Karpas-422 (cell line): Measurements from ENCODE around the gene SVBP. TPM values are rescaled to one million over a fixed set of nuclear protein-coding genes. Genes with fewer than 3 reads are reported as not detected.

Experiments used
- DNase-seq: peaks from one replicate; pipeline ENCODE4 v3.0.0-alpha.2; 2015
- H2AFZ ChIP-seq: fragments of 200-600 bp; sonication (generic); 2 replicates; pipeline ENCODE4 v1.6.1; 2014; ENCODE audit warnings: antibody characterized with exemption, low read length, mixed read lengths
- H3K27ac ChIP-seq: fragments of 200-600 bp; sonication (generic); 2 replicates; pipeline ENCODE4 v1.5.1; 2014; ENCODE audit warnings: mild to moderate bottlenecking, low read length, moderate library complexity
- H3K27me3 ChIP-seq: fragments of 200-600 bp; sonication (generic); 2 replicates; pipeline ENCODE4 v1.6.1; 2014; ENCODE audit warnings: low read length, mixed read lengths
- H3K36me3 ChIP-seq: fragments of 200-600 bp; sonication (generic); 2 replicates; pipeline ENCODE4 v1.6.1; 2014; ENCODE audit warnings: low read length, mixed read lengths; ENCODE audit not compliant: insufficient read depth
- H3K4me1 ChIP-seq: fragments of 200-600 bp; sonication (generic); 2 replicates; pipeline ENCODE4 v1.6.1; 2014; ENCODE audit warnings: mild to moderate bottlenecking, low read length, mixed read lengths
- H3K4me2 ChIP-seq: fragments of 200-600 bp; sonication (generic); 2 replicates; pipeline ENCODE4 v1.6.1; 2014; ENCODE audit warnings: low read length, low read depth, mild to moderate bottlenecking; ENCODE audit not compliant: poor library complexity, severe bottlenecking
- H3K4me3 ChIP-seq: fragments of 200-600 bp; sonication (generic); 2 replicates; pipeline ENCODE4 v1.5.1; 2014; ENCODE audit warnings: mild to moderate bottlenecking, antibody characterized with exemption, low read length, mixed read lengths
- H3K79me2 ChIP-seq: fragments of 200-600 bp; sonication (generic); 2 replicates; pipeline ENCODE4 v1.6.1; 2014; ENCODE audit warnings: mild to moderate bottlenecking, low read length, mixed read lengths
- H3K9ac ChIP-seq: fragments of 200-600 bp; sonication (generic); 2 replicates; pipeline ENCODE4 v1.6.0; 2014; ENCODE audit warnings: low read length
- H3K9me2 ChIP-seq: fragments of 200-600 bp; sonication (generic), shearing (Covaris generic); replicated peaks from 2 replicates; pipeline ENCODE4 v1.6.0; 2014; ENCODE audit warnings: mild to moderate bottlenecking, low read length, moderate library complexity; ENCODE audit not compliant: insufficient read depth
- H3K9me3 ChIP-seq: fragments of 300-700, 200-600 bp; sonication (generic); 2 replicates; pipeline ENCODE4 v1.6.1; 2014; ENCODE audit warnings: low read length, mixed read lengths
- H4K20me1 ChIP-seq: fragments of 200-600 bp; sonication (generic); 2 replicates; pipeline ENCODE4 v1.6.1; 2014; ENCODE audit warnings: mild to moderate bottlenecking, antibody characterized with exemption, low read length, low read depth; ENCODE audit not compliant: insufficient read depth
- total RNA-seq: library from RNA; depleted of rRNA; stranded (reverse); fragments of >200 nt; shearing (Covaris generic); gene quantifications from 2 replicates; pipeline ENCODE4 v1.2.3, GENCODE V29; 2014; ENCODE audit warnings: low replicate concordance

The SVBP gene
- total RNA-seq, 1 experiment from 2014 or later = 18.2 TPM

DNA sequence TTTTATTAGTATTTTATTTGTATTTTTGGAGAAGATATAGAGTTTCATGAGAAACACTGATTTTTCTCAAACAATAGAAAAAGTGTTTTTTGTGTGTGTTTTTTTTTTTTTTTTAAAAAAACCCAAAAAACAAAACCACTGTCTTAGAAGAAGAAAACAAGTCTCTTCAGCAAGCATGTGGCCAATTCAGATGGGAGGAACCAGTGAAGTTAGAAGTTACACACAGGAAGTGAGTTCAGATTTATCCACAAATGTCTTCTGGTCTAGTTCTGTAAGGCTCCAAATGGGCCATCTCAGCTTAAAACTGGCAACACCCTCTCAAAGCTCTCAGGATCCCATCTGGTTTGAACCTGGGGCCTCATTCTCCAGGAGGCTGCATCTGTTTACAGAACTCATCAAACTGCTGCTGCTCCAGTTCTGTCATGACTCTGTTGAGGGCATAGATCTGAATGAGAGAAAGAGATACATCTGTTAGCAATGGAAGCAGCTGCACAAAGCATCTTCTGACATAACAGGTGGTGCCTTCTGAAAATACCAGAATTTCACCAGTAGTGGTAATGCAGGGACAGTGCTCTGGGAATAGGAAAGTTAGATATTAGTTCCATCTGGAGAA is 10.0 kb downstream of the SVBP start:
- Histone ChIP-seq H3K9me3 (no peaks in the 10 kb centered on the region), H3K79me2 (no peaks in the 10 kb centered on the region), H3K27me3 (no peaks in the 10 kb centered on the region), H3K9ac (no peak overlapping the region), H3K4me3 (no peak overlapping the region), H3K9me2 (no peaks in the 10 kb centered on the region), H3K4me2 (no peak overlapping the region), H3K27ac (no peak overlapping the region), H4K20me1 (no peaks in the 10 kb centered on the region), H3K4me1 (no peaks in the 10 kb centered on the region), H3K36me3 (no peaks in the 10 kb centered on the region), H2AFZ (no peak overlapping the region)
- DNase-seq = no peak

DNA sequence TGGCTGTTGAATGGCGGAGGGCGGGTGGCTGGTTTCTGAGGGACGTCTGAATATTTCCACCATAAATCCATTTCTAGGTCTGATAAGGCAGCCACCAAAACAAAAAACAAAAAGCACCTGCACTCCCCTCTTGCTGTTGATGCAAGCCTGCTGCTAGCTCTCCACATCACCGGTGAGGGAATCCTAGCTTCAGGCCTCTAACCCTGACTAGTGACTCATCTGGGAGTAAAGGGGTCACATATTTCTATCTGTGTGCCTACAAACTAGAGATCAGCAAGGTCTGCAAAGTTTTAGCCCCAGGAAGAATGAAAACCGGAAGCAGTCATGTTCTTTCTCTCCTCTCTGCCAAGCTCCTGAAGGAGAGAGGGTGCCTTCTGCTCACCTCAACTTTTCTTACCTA is 10.6 kb downstream of the SVBP start:
- Histone ChIP-seq H3K9me2 (no peaks in the 10 kb centered on the region), H3K4me1 (no peaks in the 10 kb centered on the region), H4K20me1 (no peaks in the 10 kb centered on the region), H3K79me2 (no peaks in the 10 kb centered on the region), H3K4me2 (no peak overlapping the region), H3K9ac (no peak overlapping the region), H3K4me3 (no peak overlapping the region), H3K36me3 (no peaks in the 10 kb centered on the region), H2AFZ (no peak overlapping the region), H3K9me3 (no peaks in the 10 kb centered on the region), H3K27me3 (no peaks in the 10 kb centered on the region), H3K27ac (no peak overlapping the region)
- DNase-seq = no peak

DNA sequence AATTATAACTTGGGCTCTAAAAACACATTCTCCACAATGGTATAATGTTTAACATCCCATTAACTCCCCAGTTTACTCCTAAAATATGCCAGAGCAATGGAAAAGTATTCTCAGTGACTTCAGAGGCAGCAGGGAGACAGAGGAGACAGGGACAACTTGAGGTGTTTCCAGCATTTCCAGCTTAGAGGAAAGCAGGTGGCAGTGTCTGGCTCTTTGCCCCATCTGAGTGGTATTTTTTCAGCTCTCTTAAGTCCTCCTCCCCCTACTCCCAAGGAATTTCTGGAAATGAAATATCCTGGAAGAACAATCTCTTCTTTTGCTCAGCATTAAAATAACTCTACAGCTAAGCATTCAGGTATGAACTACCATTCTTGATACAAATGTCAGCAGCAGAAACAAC is 11.0 kb downstream of the SVBP start:
- Histone ChIP-seq H3K36me3 (no peaks in the 10 kb centered on the region), H3K4me1 (no peaks in the 10 kb centered on the region), H4K20me1 (no peaks in the 10 kb centered on the region), H3K27me3 (no peaks in the 10 kb centered on the region), H3K79me2 (no peaks in the 10 kb centered on the region), H2AFZ (no peak overlapping the region), H3K4me2 (no peak overlapping the region), H3K4me3 (no peak overlapping the region), H3K27ac (no peak overlapping the region), H3K9me3 (no peaks in the 10 kb centered on the region), H3K9ac (no peak overlapping the region), H3K9me2 (no peaks in the 10 kb centered on the region)
- no peak for DNase-seq

DNA sequence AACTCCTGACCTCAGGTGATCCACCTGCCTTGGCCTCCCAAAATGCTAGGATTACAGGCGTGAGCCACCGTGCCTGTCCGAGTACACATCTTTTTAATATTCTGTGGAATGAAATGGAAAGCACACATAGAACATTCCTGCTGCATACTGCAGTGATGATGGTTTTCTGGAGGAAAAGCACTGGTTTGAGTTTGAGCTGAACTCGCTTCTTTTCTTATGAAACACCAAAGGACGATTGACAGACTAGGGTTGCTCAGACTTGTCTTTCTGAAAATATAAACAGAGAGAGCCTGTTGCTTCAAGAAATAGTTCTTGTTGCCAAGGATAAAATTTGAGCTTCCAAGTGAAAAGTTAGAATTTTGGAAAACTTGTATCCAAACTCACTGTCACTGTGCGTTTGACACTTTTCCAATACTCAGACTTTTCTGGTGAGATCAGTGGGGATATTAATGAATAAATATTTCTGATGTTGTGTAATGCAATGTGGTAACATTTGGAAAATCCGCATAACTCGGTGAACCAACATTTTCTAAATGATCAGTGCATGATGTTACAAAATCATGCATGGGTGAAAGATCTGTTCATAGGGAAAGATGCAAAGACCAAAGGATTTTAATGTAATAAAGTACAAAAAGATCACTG is 15.2 kb downstream of the SVBP start:
- Histone ChIP-seq H3K27ac (no peak overlapping the region), H3K4me3 (no peak overlapping the region), H3K36me3 (no peaks in the 10 kb centered on the region), H3K4me1 (no peaks in the 10 kb centered on the region), H3K9me2 (no peaks in the 10 kb centered on the region), H4K20me1 (no peaks in the 10 kb centered on the region), H3K79me2 (no peaks in the 10 kb centered on the region), H3K4me2 (no peak overlapping the region), H3K9ac (no peak overlapping the region), H2AFZ (no peak overlapping the region), H3K27me3 (no peaks in the 10 kb centered on the region), H3K9me3 (no peaks in the 10 kb centered on the region)
- no peak for DNase-seq

DNA sequence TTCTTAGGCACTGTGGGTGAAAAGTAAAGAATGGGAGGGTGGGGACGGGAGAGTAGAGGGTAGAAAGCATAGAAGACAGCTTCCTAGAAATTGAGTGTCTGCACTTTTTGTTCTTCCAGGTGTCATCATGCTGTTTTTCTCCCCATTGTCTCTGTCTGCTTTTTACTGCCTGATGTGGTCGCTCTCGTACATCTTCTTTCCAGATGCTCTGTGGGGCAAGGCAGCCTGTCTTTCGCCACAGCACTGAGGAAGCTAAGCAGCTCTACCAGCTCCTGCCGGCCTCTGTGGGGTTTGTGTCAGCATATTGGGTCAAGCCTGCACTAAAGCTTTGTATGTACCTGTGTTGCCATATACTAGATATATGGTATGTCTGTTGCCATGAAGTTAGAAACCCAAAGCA is 19.2 kb downstream of the SVBP start:
- Histone ChIP-seq H3K36me3 (no peaks in the 10 kb centered on the region), H4K20me1 (no peaks in the 10 kb centered on the region), H2AFZ (no peak overlapping the region), H3K4me3 (no peak overlapping the region), H3K27me3 (no peaks in the 10 kb centered on the region), H3K4me1 (no peaks in the 10 kb centered on the region), H3K4me2 (no peak overlapping the region), H3K27ac (no peak overlapping the region), H3K79me2 (no peaks in the 10 kb centered on the region), H3K9ac (no peak overlapping the region), H3K9me3 (no peaks in the 10 kb centered on the region), H3K9me2 (no peaks in the 10 kb centered on the region)
- no peak for DNase-seq

DNA sequence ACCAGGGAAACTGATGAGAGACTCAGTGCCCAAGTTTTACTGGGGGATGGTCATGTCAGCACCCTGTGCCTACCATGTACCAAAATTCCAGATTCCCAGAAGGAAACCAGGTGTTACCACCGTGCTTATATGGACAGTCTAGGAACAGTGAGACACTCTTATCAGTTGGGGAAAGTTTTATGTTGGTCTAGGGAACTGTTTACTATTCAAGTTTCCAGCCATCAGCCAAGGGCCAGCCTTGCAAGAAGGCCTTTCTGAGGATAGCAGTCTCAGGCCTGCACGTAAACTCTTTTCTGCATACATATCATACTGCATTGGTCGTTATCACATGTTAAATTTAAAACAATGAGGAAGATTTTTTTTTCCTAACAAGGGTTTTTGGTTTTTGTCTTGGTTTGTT is 19.8 kb downstream of the SVBP start:
- Histone ChIP-seq H2AFZ (no peak overlapping the region), H3K4me1 (no peaks in the 10 kb centered on the region), H3K27ac (no peak overlapping the region), H4K20me1 (no peaks in the 10 kb centered on the region), H3K9me3 (no peaks in the 10 kb centered on the region), H3K4me2 (no peak overlapping the region), H3K79me2 (no peaks in the 10 kb centered on the region), H3K36me3 (no peaks in the 10 kb centered on the region), H3K27me3 (no peaks in the 10 kb centered on the region), H3K4me3 (no peak overlapping the region), H3K9ac (no peak overlapping the region), H3K9me2 (no peaks in the 10 kb centered on the region)
- no peak for DNase-seq

DNA sequence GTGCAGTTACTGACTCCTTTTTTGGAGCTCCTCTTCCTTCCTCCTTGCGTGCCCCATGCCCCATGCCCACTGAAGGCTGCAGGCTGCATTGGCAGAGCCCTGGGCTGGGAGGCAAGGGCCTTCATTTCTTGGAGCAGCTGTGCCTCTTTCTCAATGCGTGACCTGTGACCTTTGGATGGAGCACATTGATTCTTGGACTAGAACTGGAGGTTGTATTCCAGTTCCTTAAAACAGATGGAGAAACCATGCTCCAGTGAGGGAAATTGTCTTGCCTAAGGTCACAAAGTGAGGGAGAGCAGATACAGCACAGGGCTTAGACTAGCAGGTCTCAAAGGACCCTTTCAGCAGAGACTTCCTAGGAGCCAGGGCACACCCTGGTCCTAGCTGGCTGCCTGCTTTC is 23.4 kb downstream of the SVBP start:
- Histone ChIP-seq H3K9me3 (no peaks in the 10 kb centered on the region), H3K36me3 (no peaks in the 10 kb centered on the region), H2AFZ (no peak overlapping the region), H3K27me3 (no peaks in the 10 kb centered on the region), H4K20me1 (no peaks in the 10 kb centered on the region), H3K9ac (no peak overlapping the region), H3K9me2 (no peaks in the 10 kb centered on the region), H3K4me2 (no peak overlapping the region), H3K79me2 (no peaks in the 10 kb centered on the region), H3K27ac (no peak overlapping the region), H3K4me1 (no peaks in the 10 kb centered on the region), H3K4me3 (no peak overlapping the region)
- no peak for DNase-seq

DNA sequence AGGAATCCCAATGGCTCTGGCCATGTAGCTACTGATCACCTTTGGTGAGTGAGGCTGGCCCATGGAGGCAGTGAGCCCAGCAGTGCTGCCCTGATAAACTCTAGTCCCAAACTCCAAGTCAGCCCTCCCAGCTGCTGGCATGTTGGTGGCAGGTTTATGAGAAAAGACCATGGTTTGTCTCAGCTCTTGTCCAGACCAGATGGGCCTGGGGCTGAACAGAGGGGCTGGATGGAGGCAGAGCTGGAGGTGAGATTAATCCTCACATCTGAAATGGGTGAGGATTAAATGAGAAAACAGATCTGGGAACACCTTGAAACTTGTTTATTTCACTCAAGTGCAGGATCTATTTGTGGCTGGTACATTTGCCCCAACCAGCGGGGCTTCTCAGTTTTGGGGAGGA is 29.2 kb downstream of the SVBP start:
- no peak overlapping the region for H3K4me2 ChIP-seq
- no peak overlapping the region for H3K4me3 ChIP-seq
- H3K9me2 ChIP-seq = no peaks in the 10 kb centered on the region
- no peaks in the 10 kb centered on the region for H3K27me3 ChIP-seq
- no peaks in the 10 kb centered on the region for H3K79me2 ChIP-seq
- no peaks in the 10 kb centered on the region for H3K4me1 ChIP-seq
- H3K9ac ChIP-seq = no peak overlapping the region
- no peaks in the 10 kb centered on the region for H4K20me1 ChIP-seq
- H2AFZ ChIP-seq = no peak overlapping the region
- no peaks in the 10 kb centered on the region for H3K9me3 ChIP-seq
- no peaks in the 10 kb centered on the region for H3K36me3 ChIP-seq
- no peak overlapping the region for H3K27ac ChIP-seq
- DNase-seq = no peak
